ENCODE data around the gene ZMYND8. TPM values are rescaled to one million over a fixed set of nuclear protein-coding genes. Genes with fewer than 3 reads are reported as not detected.
A peak's percentile ranks its signal among the peaks of the same experiment; 100 is the strongest.

ZMYND8 gene
- total and polyA plus RNA-seq, 9 donors, result 12.2 to 18.9 (median 16.0) TPM

- Histone ChIP-seq H3K9me3 (replicated peaks; ENCODE audit: control insufficient read depth, low read depth, low read length) (no peaks in the 10 kb centered on the region), H3K4me1 (ENCODE audit: control insufficient read depth, insufficient read depth, low read length) (peaks cover 6% of the 10 kb centered on the region), H3K27me3 (ENCODE audit: control insufficient read depth, insufficient read depth, low read length) (no peaks in the 10 kb centered on the region), H3K27ac (ENCODE audit: low read length) (no peak overlapping the region), H3K4me3 (ENCODE audit: low read length) (no peak overlapping the region), H3K36me3 (ENCODE audit: control insufficient read depth, insufficient read depth, low read length) (peaks cover 55% of the 10 kb centered on the region)
- WGBS (ENCODE audit: insufficient coverage), result 86% methylated on average over 2 of the region's 6 CpGs
- no peak for DNase-seq
Observed at GRCh38 chr20:47239719-47240067, 116.8 kb downstream of the ZMYND8 start.

DNA sequence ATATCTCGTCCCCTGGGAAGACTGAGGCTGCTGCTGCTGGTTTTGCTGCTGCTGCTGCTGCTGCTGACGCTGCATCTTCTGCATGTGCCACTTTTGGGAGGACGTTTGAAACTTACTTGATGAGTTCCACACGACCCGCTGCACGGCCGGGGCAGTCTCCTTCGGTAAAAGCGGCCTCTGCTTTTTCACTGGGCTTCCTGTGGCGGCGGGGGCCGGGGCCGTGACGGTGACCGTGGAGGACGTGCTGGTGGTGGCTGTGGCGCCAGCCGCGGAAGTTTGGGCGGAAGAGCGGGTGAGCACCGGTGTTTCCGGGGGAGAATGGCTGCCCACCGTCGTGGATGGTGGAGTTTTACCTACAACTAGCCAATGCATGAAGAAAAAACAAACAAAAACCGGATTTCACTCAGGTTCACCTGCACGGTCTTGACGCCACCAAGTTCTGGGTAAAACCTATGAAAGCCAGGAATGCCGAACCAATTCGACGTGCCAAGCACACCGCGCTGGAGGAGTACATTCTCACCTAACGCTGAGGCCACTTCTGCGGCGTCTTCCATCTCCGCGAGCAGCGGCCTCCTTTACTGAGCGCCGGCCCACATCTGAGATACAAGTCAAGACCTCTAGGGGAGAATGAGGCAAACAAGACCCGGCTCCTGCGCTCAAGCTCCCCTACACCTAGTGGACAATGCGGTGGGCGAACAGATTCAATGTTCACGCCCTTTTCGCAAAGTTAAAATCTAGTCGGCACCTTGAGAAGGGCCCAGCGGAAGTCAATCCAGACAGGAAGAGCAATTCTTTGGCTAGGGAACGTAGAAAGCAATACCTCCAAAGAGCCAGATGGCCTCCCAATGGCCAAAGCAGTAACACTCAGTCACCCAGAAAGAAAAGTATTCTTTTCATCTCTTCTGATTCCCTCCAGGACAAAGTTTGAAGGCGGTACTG is 117.5 kb downstream of the ZMYND8 start:
- WGBS (ENCODE audit: insufficient coverage), result 91% methylated on average over 46 of the region's 51 CpGs
- DNase-seq, result no peak
- H3K9me3 ChIP-seq (replicated peaks; ENCODE audit: control insufficient read depth, low read depth, low read length), result no peaks in the 10 kb centered on the region
- no peak overlapping the region for H3K4me3 ChIP-seq (ENCODE audit: low read length)
- no peak overlapping the region for H3K27ac ChIP-seq (ENCODE audit: low read length)
- H3K27me3 ChIP-seq (ENCODE audit: control insufficient read depth, insufficient read depth, low read length), result no peaks in the 10 kb centered on the region
- peaks cover 6% of the 10 kb centered on the region for H3K4me1 ChIP-seq (ENCODE audit: control insufficient read depth, insufficient read depth, low read length)
- H3K36me3 ChIP-seq (ENCODE audit: control insufficient read depth, insufficient read depth, low read length), result peaks cover 54% of the 10 kb centered on the region

- H3K4me1 ChIP-seq (ENCODE audit: control insufficient read depth, insufficient read depth, low read length), result peaks cover 6% of the 10 kb centered on the region
- H3K36me3 ChIP-seq (ENCODE audit: control insufficient read depth, insufficient read depth, low read length), result peaks cover 58% of the 10 kb centered on the region
- H3K27me3 ChIP-seq (ENCODE audit: control insufficient read depth, insufficient read depth, low read length), result no peaks in the 10 kb centered on the region
- H3K4me3 ChIP-seq (ENCODE audit: low read length), result no peak overlapping the region
- H3K27ac ChIP-seq (ENCODE audit: low read length), result no peak overlapping the region
- no peaks in the 10 kb centered on the region for H3K9me3 ChIP-seq (replicated peaks; ENCODE audit: control insufficient read depth, low read depth, low read length)
- no peak for DNase-seq
- WGBS (ENCODE audit: insufficient coverage), result no CpG with 5 or more reads among the region's 4 CpGs
Observed at GRCh38 chr20:47237715-47238114, 118.8 kb downstream of the ZMYND8 start.

DNA sequence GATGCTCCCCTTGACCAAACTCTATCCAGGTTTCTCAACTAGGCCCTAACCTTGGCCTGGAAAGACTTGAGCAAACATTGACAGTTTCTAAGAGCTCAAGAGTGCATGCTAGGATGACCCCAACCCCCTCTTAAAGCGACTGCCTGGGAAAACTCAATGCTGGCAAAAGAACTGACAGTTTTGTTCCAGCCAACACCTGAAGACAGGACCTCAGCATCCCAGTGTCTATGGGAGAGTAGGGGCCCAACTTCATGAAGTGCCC is 119.9 kb downstream of the ZMYND8 start:
- Histone ChIP-seq H3K4me3 (ENCODE audit: low read length) (no peak overlapping the region), H3K27me3 (ENCODE audit: control insufficient read depth, insufficient read depth, low read length) (no peaks in the 10 kb centered on the region), H3K4me1 (ENCODE audit: control insufficient read depth, insufficient read depth, low read length) (no peaks in the 10 kb centered on the region), H3K9me3 (replicated peaks; ENCODE audit: control insufficient read depth, low read depth, low read length) (no peaks in the 10 kb centered on the region), H3K36me3 (ENCODE audit: control insufficient read depth, insufficient read depth, low read length) (peaks cover 50% of the 10 kb centered on the region), H3K27ac (ENCODE audit: low read length) (no peak overlapping the region)
- no peak for DNase-seq
- WGBS (ENCODE audit: insufficient coverage), result no CpG with 5 or more reads among the region's 1 CpG

GRCh38 chr20:47235853-47236638 is 120.5 kb downstream of the ZMYND8 start:
- H3K36me3 ChIP-seq (ENCODE audit: control insufficient read depth, insufficient read depth, low read length), result peaks cover 54% of the 10 kb centered on the region
- no peaks in the 10 kb centered on the region for H3K4me1 ChIP-seq (ENCODE audit: control insufficient read depth, insufficient read depth, low read length)
- H3K9me3 ChIP-seq (replicated peaks; ENCODE audit: control insufficient read depth, low read depth, low read length), result no peaks in the 10 kb centered on the region
- no peak overlapping the region for H3K4me3 ChIP-seq (ENCODE audit: low read length)
- H3K27me3 ChIP-seq (ENCODE audit: control insufficient read depth, insufficient read depth, low read length), result no peaks in the 10 kb centered on the region
- WGBS (ENCODE audit: insufficient coverage), result 76% methylated on average over 10 of the region's 14 CpGs
- no peak overlapping the region for H3K27ac ChIP-seq (ENCODE audit: low read length)
- DNase-seq, result no peak

DNA sequence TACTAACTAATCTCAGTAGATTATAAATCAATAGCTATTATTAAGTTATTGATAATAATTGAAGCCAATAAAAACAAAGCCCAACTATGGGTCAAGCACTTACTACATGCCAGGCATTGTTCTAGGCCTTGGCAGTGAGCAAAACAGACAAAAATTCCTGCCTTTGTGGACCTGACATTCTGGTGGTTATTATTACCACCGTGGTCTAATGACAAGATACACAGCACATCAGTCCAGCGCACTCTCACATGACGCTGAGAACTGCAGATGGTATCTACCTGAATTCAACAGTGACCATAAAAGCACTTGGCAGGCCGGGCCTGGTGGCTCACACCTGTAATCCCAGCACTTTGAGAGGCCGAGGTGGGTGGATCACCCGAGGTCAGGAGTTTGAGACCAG is 121.4 kb downstream of the ZMYND8 start:
- WGBS (ENCODE audit: insufficient coverage), result 92% methylated on average over 6 of the region's 6 CpGs
- H3K4me3 ChIP-seq (ENCODE audit: low read length), result no peak overlapping the region
- H3K4me1 ChIP-seq (ENCODE audit: control insufficient read depth, insufficient read depth, low read length), result no peaks in the 10 kb centered on the region
- peaks cover 55% of the 10 kb centered on the region for H3K36me3 ChIP-seq (ENCODE audit: control insufficient read depth, insufficient read depth, low read length)
- no peak overlapping the region for H3K27ac ChIP-seq (ENCODE audit: low read length)
- H3K9me3 ChIP-seq (replicated peaks; ENCODE audit: control insufficient read depth, low read depth, low read length), result no peaks in the 10 kb centered on the region
- no peaks in the 10 kb centered on the region for H3K27me3 ChIP-seq (ENCODE audit: control insufficient read depth, insufficient read depth, low read length)
- no peak for DNase-seq

DNA sequence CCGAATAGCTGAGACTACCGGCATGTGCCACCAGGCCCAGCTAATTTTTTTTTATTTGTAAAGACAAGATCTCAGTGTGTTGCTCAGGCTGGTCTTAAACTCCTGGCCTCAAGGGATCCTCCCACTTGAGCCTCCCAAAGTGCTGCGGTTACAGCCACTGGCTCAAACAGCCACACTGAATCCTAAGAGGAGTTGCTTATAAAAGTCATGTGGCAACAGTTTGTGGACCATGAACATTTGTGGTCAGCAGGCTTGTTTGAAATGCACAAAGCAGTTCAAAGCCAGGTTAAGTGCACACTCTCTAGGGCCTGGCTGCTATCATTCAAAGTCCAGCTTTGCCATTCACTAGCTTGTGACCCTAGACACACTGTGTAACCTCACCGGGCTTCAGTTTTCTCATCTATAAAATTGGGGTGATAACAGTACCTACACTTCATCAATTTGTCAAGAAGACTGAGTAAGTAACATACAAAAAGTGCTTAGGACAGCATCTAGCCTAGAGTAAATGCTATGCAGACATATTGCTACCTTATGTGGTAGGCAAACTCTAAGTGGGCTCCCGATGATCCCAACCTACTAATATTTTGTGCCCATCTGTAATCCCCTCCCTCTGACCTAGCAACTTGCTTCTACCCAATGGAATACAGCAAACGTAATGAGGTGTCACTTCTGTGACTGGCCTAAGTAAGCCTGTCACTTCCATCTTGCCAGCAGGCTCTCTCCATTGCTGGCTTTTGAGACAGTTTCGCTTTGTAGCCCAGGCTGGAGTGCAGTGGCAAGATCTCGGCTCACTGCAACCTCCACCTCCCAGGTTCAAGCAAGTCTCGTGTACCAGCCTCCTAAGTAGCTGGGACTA is 122.9 kb downstream of the ZMYND8 start:
- H3K4me1 ChIP-seq (ENCODE audit: control insufficient read depth, insufficient read depth, low read length), result no peaks in the 10 kb centered on the region
- no peak overlapping the region for H3K4me3 ChIP-seq (ENCODE audit: low read length)
- no peak overlapping the region for H3K27ac ChIP-seq (ENCODE audit: low read length)
- WGBS (ENCODE audit: insufficient coverage), result 98% methylated on average over 5 of the region's 9 CpGs
- no peaks in the 10 kb centered on the region for H3K9me3 ChIP-seq (replicated peaks; ENCODE audit: control insufficient read depth, low read depth, low read length)
- H3K27me3 ChIP-seq (ENCODE audit: control insufficient read depth, insufficient read depth, low read length), result no peaks in the 10 kb centered on the region
- peaks cover 53% of the 10 kb centered on the region for H3K36me3 ChIP-seq (ENCODE audit: control insufficient read depth, insufficient read depth, low read length)
- no peak for DNase-seq

- Histone ChIP-seq H3K27me3 (ENCODE audit: control insufficient read depth, insufficient read depth, low read length) (no peaks in the 10 kb centered on the region), H3K27ac (ENCODE audit: low read length) (no peak overlapping the region), H3K36me3 (ENCODE audit: control insufficient read depth, insufficient read depth, low read length) (peaks cover 54% of the 10 kb centered on the region), H3K4me3 (ENCODE audit: low read length) (no peak overlapping the region), H3K9me3 (replicated peaks; ENCODE audit: control insufficient read depth, low read depth, low read length) (no peaks in the 10 kb centered on the region), H3K4me1 (ENCODE audit: control insufficient read depth, insufficient read depth, low read length) (no peaks in the 10 kb centered on the region)
- 90% methylated on average over 2 of the region's 3 CpGs for WGBS (ENCODE audit: insufficient coverage)
- no peak for DNase-seq
Observed at GRCh38 chr20:47232518-47232917, 124.0 kb downstream of the ZMYND8 start.

GRCh38 chr20:47231382-47232039 is 125.0 kb downstream of the ZMYND8 start:
- DNase-seq, result peak; percentile 25
- Histone ChIP-seq H3K27ac (ENCODE audit: low read length) (no peak overlapping the region), H3K27me3 (ENCODE audit: control insufficient read depth, insufficient read depth, low read length) (no peaks in the 10 kb centered on the region), H3K4me1 (ENCODE audit: control insufficient read depth, insufficient read depth, low read length) (no peaks in the 10 kb centered on the region), H3K9me3 (replicated peaks; ENCODE audit: control insufficient read depth, low read depth, low read length) (no peaks in the 10 kb centered on the region), H3K4me3 (ENCODE audit: low read length) (no peak overlapping the region), H3K36me3 (ENCODE audit: control insufficient read depth, insufficient read depth, low read length) (peaks cover 58% of the 10 kb centered on the region)
- WGBS (ENCODE audit: insufficient coverage), result 68% methylated on average over 3 of the region's 16 CpGs
